Measurements from ENCODE around the gene KCTD14.

The KCTD14 gene

DNA sequence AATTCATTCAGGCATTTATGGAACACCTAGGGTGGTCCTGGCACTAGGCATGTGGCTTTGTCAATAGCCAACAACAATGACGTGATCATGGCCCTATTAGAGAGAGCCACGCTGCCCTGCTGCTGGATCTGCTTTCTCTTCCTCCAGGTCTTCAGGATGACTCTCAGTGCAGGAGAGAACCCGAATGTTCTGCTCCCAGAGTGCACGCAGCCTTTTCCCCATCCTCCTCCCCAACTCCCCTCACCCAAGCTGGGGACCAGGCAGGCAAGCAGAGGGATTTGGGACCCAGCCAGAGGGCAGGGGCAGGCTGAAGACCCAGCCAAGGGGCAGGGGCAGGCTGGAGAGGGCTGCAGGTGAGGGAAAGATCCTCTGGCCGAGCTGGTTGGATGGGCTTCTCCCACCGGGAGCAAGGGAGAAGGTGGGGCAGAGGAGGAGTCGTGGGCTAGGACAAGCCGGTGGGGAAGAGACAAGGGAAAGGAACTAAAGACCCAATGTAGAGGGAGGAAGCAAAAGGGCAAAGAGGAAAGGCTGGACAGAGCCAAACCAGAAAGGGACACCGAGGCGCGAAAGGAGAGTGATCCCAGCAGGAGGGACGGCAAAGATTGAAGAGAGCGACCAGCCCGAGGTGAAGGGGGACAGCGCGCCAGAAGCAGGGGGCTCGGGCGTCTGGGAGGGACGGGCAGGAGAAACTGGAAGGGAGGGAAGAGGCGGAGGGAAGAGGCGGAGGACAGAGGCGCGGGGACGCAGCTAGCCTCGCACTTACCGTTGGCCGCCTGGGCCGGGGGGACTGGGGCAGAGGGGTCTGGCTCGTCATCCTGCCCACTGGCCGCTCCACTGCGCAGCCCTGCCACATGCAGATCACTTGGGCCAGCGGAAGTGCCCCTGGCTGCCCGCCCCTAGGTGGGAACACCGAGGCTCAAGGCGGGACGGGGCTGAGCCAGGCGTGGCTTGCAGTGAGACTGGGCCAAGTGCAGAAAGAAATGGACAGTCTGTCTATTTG, at the start of gene KCTD14:
Gene KCTD14 (minus strand): TSS at position 880 of the 1,000 bp plus-strand sequence. CDS start 27 bp downstream, at position 853.
- H3K36me3 ChIP-seq (ENCODE audit: control insufficient read depth, insufficient read depth, low read length): no peaks in the 10 kb centered on the region
- no peaks in the 10 kb centered on the region for H3K4me1 ChIP-seq (ENCODE audit: control insufficient read depth, insufficient read depth, low read length)
- peaks cover 2% of the 10 kb centered on the region for H3K27me3 ChIP-seq (ENCODE audit: control insufficient read depth, insufficient read depth, low read length)
- H3K27ac ChIP-seq (ENCODE audit: low read depth, low read length): peak within 1 kb of the TSS; percentile 69
- peak within 1 kb of the TSS; percentile 41 for H3K9ac ChIP-seq (ENCODE audit: low read length)
- peak within 1 kb of the TSS; percentile 74 for H3K4me3 ChIP-seq (ENCODE audit: low read length)

DNA sequence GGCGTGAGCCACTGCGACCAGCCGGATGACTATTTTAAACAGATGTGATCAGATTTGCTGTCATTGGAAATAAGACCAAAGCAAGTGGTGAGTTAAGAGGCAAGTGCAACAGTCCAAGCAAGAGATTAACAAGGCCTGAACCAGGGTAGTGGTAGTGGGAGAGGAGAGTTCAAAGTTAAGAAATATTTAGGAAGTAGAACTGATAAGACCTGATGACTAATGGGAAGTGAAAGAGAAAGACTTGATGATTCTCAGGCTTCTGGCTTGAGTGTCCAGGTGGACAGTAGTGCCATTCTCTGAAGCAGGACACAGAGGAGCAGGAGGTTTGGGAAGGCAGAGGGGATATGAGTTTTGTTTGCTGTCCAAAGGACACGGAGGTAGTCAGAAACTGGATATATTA, 49.4 kb upstream of the KCTD14 start:
- H3K9ac ChIP-seq (ENCODE audit: low read length): no peak overlapping the region
- H3K27me3 ChIP-seq (ENCODE audit: control insufficient read depth, insufficient read depth, low read length): no peaks in the 10 kb centered on the region
- peaks cover 7% of the 10 kb centered on the region for H3K36me3 ChIP-seq (ENCODE audit: control insufficient read depth, insufficient read depth, low read length)
- H3K27ac ChIP-seq (ENCODE audit: low read depth, low read length): no peak overlapping the region
- peaks cover 3% of the 10 kb centered on the region for H3K4me1 ChIP-seq (ENCODE audit: control insufficient read depth, insufficient read depth, low read length)
- no peak overlapping the region for H3K4me3 ChIP-seq (ENCODE audit: low read length)

DNA sequence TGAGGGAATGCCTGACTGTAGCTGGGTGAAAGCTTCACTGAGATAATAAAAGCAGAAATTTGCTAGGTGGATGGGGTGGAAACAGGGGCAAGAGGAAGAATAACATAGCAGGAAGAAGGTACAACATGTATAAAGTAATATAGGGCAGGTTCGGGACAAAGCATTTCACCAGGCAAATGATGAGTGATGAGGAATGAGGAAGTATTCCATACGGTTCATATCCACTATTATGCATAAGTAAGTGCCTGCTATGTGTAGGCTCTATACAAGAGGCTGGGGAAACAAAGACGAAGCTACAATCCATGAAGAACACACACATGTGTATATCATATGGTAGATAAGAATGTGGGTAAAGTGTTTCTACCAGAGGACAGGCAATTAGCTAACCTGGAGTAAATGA, 48.6 kb upstream of the KCTD14 start:
- no peak overlapping the region for H3K4me3 ChIP-seq (ENCODE audit: low read length)
- H3K27me3 ChIP-seq (ENCODE audit: control insufficient read depth, insufficient read depth, low read length): no peaks in the 10 kb centered on the region
- no peak overlapping the region for H3K27ac ChIP-seq (ENCODE audit: low read depth, low read length)
- H3K9ac ChIP-seq (ENCODE audit: low read length): no peak overlapping the region
- H3K4me1 ChIP-seq (ENCODE audit: control insufficient read depth, insufficient read depth, low read length): no peaks in the 10 kb centered on the region
- H3K36me3 ChIP-seq (ENCODE audit: control insufficient read depth, insufficient read depth, low read length): peaks cover 7% of the 10 kb centered on the region

DNA sequence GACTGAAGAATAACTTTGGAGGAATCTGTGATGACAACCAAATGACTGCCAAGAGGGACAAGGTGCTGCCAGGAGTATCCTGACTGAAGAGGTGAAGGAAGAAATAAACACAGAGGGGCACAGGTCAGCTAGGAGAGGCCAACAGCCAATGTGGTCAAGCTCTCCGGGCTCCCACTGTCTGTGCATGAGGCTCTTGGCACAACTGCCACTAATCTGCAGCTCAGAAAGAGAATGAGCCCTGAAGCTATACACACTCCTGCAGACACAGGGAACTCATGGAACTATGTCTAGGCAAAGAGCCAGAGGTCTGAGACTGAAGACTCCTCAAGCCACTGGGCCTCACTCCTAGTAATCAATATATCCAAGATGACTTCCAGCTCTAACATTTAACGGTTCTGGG, 47.5 kb upstream of the KCTD14 start:
- H3K4me3 ChIP-seq (ENCODE audit: low read length): no peak overlapping the region
- H3K9ac ChIP-seq (ENCODE audit: low read length): no peak overlapping the region
- H3K36me3 ChIP-seq (ENCODE audit: control insufficient read depth, insufficient read depth, low read length): peaks cover 7% of the 10 kb centered on the region
- no peaks in the 10 kb centered on the region for H3K4me1 ChIP-seq (ENCODE audit: control insufficient read depth, insufficient read depth, low read length)
- no peaks in the 10 kb centered on the region for H3K27me3 ChIP-seq (ENCODE audit: control insufficient read depth, insufficient read depth, low read length)
- no peak overlapping the region for H3K27ac ChIP-seq (ENCODE audit: low read depth, low read length)

DNA sequence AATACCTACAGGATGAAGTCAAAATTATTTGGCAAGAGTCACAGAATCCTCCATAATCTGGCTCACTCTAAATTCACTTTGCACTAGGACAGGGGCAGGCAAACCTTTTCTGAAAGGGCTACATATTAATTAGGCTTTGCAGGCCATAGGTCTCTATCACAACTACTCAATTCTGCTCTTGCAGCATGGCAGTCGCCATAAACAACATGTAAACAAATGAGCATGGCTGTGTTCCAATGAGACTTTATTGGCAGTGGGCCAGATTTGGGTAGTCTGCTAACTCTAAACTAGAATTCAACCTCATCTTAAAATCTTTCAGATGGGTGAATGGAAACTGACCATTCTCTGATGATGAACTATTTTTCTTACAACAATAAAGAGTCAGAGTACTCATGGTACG, 46.4 kb upstream of the KCTD14 start:
- Histone ChIP-seq H3K4me1 (ENCODE audit: control insufficient read depth, insufficient read depth, low read length) (no peaks in the 10 kb centered on the region), H3K27ac (ENCODE audit: low read depth, low read length) (no peak overlapping the region), H3K9ac (ENCODE audit: low read length) (no peak overlapping the region), H3K4me3 (ENCODE audit: low read length) (no peak overlapping the region), H3K27me3 (ENCODE audit: control insufficient read depth, insufficient read depth, low read length) (no peaks in the 10 kb centered on the region), H3K36me3 (ENCODE audit: control insufficient read depth, insufficient read depth, low read length) (peaks cover 7% of the 10 kb centered on the region)

- Histone ChIP-seq H3K27ac (ENCODE audit: low read depth, low read length) (no peak overlapping the region), H3K9ac (ENCODE audit: low read length) (no peak overlapping the region), H3K36me3 (ENCODE audit: control insufficient read depth, insufficient read depth, low read length) (peaks cover 7% of the 10 kb centered on the region), H3K4me1 (ENCODE audit: control insufficient read depth, insufficient read depth, low read length) (no peaks in the 10 kb centered on the region), H3K4me3 (ENCODE audit: low read length) (no peak overlapping the region), H3K27me3 (ENCODE audit: control insufficient read depth, insufficient read depth, low read length) (no peaks in the 10 kb centered on the region)
Observed at GRCh38 chr11:78067704-78068103, 44.6 kb upstream of the KCTD14 start.

- Histone ChIP-seq H3K4me1 (ENCODE audit: control insufficient read depth, insufficient read depth, low read length) (no peaks in the 10 kb centered on the region), H3K27me3 (ENCODE audit: control insufficient read depth, insufficient read depth, low read length) (no peaks in the 10 kb centered on the region), H3K27ac (ENCODE audit: low read depth, low read length) (no peak overlapping the region), H3K4me3 (ENCODE audit: low read length) (no peak overlapping the region), H3K36me3 (ENCODE audit: control insufficient read depth, insufficient read depth, low read length) (peaks cover 2% of the 10 kb centered on the region), H3K9ac (ENCODE audit: low read length) (no peak overlapping the region)
Observed at GRCh38 chr11:78066471-78066870, 43.4 kb upstream of the KCTD14 start.

GRCh38 chr11:78065203-78065602, 42.1 kb upstream of the KCTD14 start:
- Histone ChIP-seq H3K4me1 (ENCODE audit: control insufficient read depth, insufficient read depth, low read length) (no peaks in the 10 kb centered on the region), H3K4me3 (ENCODE audit: low read length) (no peak overlapping the region), H3K9ac (ENCODE audit: low read length) (no peak overlapping the region)

GRCh38 chr11:78063440-78064181, 40.5 kb upstream of the KCTD14 start, which contains the start of gene THRSP:
THRSP (plus strand) TSS chr11:78063861; CDS start chr11:78063882, 21 bp downstream.
- no peaks in the 10 kb centered on the region for H3K4me1 ChIP-seq (ENCODE audit: control insufficient read depth, insufficient read depth, low read length)
- no peak within 1 kb of the TSS for H3K4me3 ChIP-seq (ENCODE audit: low read length)
- H3K27ac ChIP-seq (ENCODE audit: low read depth, low read length): no peak within 1 kb of the TSS
- H3K27me3 ChIP-seq (ENCODE audit: control insufficient read depth, insufficient read depth, low read length): no peaks in the 10 kb centered on the region
- H3K9ac ChIP-seq (ENCODE audit: low read length): no peak within 1 kb of the TSS
- no peaks in the 10 kb centered on the region for H3K36me3 ChIP-seq (ENCODE audit: control insufficient read depth, insufficient read depth, low read length)

More at GRCh38 chr11:78065203-78065602, 42.1 kb upstream of the KCTD14 start:
- peaks cover 2% of the 10 kb centered on the region for H3K36me3 ChIP-seq (ENCODE audit: control insufficient read depth, insufficient read depth, low read length)
- H3K27ac ChIP-seq (ENCODE audit: low read depth, low read length): no peak overlapping the region
- H3K27me3 ChIP-seq (ENCODE audit: control insufficient read depth, insufficient read depth, low read length): no peaks in the 10 kb centered on the region

DNA sequence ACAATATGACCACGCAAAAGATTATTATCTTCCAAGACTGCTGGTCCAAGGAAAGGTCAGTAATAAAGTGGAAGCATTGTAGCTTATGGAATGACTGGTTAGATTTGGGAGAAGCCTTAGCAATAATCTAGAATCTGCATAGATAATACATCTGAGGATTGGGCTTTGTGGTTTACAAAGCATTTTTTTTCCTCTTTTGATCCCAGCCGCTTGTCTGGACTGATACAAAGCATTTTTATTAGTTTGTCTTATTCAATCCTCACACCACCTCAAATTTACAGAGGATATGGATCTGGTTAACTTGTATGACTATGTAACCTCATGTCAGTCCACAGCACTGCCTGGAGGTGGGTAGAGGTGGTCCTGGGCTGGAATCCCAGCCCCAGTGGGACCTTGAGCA, 39.6 kb upstream of the KCTD14 start:
- no peaks in the 10 kb centered on the region for H3K36me3 ChIP-seq (ENCODE audit: control insufficient read depth, insufficient read depth, low read length)
- H3K4me3 ChIP-seq (ENCODE audit: low read length): no peak overlapping the region
- H3K27me3 ChIP-seq (ENCODE audit: control insufficient read depth, insufficient read depth, low read length): no peaks in the 10 kb centered on the region
- H3K27ac ChIP-seq (ENCODE audit: low read depth, low read length): no peak overlapping the region
- no peak overlapping the region for H3K9ac ChIP-seq (ENCODE audit: low read length)
- H3K4me1 ChIP-seq (ENCODE audit: control insufficient read depth, insufficient read depth, low read length): no peaks in the 10 kb centered on the region

GRCh38 chr11:78061921-78062311, 38.8 kb upstream of the KCTD14 start:
- H3K4me1 ChIP-seq (ENCODE audit: control insufficient read depth, insufficient read depth, low read length): no peaks in the 10 kb centered on the region
- H3K27ac ChIP-seq (ENCODE audit: low read depth, low read length): no peak overlapping the region
- no peaks in the 10 kb centered on the region for H3K27me3 ChIP-seq (ENCODE audit: control insufficient read depth, insufficient read depth, low read length)
- no peaks in the 10 kb centered on the region for H3K36me3 ChIP-seq (ENCODE audit: control insufficient read depth, insufficient read depth, low read length)
- no peak overlapping the region for H3K4me3 ChIP-seq (ENCODE audit: low read length)
- H3K9ac ChIP-seq (ENCODE audit: low read length): no peak overlapping the region

DNA sequence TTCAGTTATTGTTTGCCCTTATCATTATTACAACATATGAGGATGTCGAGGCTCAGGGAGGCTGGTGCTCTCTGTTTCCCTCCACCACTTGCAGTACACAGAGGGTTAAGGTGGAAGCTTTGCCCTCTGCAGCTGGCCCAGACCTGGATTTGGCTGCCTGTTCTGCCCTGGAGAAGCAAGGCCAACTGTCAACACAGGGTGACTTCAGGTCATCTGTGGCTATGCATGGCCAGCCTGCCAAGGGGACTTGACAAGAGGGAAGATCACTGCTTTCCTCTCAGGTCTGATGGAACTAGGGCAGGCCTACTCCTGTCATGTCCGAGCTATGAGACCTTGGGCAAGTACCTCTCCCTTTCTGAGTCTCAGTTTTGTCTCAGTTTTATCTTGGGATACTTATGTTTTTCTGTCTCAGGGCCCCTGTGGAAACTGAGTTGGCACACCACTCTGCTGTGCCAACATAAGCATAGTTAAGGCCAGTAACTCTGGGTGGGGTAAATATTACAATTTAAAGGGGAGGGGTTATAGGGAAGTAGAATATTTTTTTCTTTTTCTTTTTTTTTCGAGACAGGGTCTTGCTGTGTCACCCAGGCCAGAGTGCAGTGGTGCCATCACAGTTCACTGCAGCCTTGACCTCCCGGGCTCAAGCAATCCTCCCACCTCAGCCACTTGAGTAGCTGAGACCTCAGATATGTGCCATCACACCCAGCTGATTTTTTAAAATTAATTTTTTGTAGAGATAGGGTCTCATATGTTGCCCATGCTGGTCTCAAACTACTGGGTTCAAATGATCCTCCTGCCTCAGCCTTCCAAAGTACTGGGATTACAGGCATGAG, 38.2 kb upstream of the KCTD14 start:
- H3K9ac ChIP-seq (ENCODE audit: low read length): no peak overlapping the region
- no peak overlapping the region for H3K27ac ChIP-seq (ENCODE audit: low read depth, low read length)
- H3K4me1 ChIP-seq (ENCODE audit: control insufficient read depth, insufficient read depth, low read length): no peaks in the 10 kb centered on the region
- no peaks in the 10 kb centered on the region for H3K27me3 ChIP-seq (ENCODE audit: control insufficient read depth, insufficient read depth, low read length)
- H3K4me3 ChIP-seq (ENCODE audit: low read length): no peak overlapping the region
- H3K36me3 ChIP-seq (ENCODE audit: control insufficient read depth, insufficient read depth, low read length): no peaks in the 10 kb centered on the region

All from rectal smooth muscle tissue (tissue), 1 donor.